CD8-positive, alpha-beta memory T cell (primary cell): ENCODE results near the gene SDHB. TPM values are rescaled to one million over a fixed set of nuclear protein-coding genes. Genes with fewer than 3 reads are reported as not detected.

Experiments
- CTCF ChIA-PET: fragments of 350-600 bp; sonication (Branson Sonifier 250); formaldehyde crosslinking; loops from one replicate; lab custom pipeline; 2021; ENCODE audit warnings: antibody characterized with exemption; lab: Charles Lee
- POLR2A ChIA-PET: fragments of 350-600 bp; sonication (Branson Sonifier 250); formaldehyde crosslinking; loops from one replicate; lab custom pipeline; 2021; ENCODE audit warnings: antibody characterized with exemption; lab: Charles Lee
- DNase-seq, 5 donors: peaks; one replicate each; pipeline versions ENCODE4 v3.0.0 to v3.0.0-alpha.2; 2020 to 2022; ENCODE audit warnings: mixed read lengths in 1 of 5
- H3K27ac ChIP-seq: one replicate; pipeline ENCODE4 v1.7.0; 2013; ENCODE audit warnings: low read depth, mild to moderate bottlenecking, low read length, moderate library complexity
- H3K27me3 ChIP-seq: 2 replicates; pipeline ENCODE4 v1.7.0; 2013; ENCODE audit warnings: low read length, mild to moderate bottlenecking; ENCODE audit not compliant: insufficient read depth, poor library complexity, severe bottlenecking
- H3K36me3 ChIP-seq: 2 replicates; pipeline ENCODE4 v1.7.0; 2013; ENCODE audit warnings: mild to moderate bottlenecking, low read length, moderate library complexity; ENCODE audit not compliant: insufficient read depth
- H3K4me1 ChIP-seq: 2 replicates; pipeline ENCODE4 v1.7.0; 2013; ENCODE audit warnings: mild to moderate bottlenecking, low read length, moderate library complexity; ENCODE audit not compliant: insufficient read depth
- H3K4me3 ChIP-seq: 2 replicates; pipeline ENCODE4 v1.7.0; 2013; ENCODE audit warnings: mild to moderate bottlenecking, low read length
- H3K9me3 ChIP-seq: 2 replicates; pipeline ENCODE4 v1.7.0; 2013; ENCODE audit warnings: mild to moderate bottlenecking, low read length
- H3K27ac Mint-ChIP-seq, 8 donors: one replicate each; pipeline ENCODE4 v1.8.0; 2020 to 2021; ENCODE audit warnings: mixed read lengths in 8 of 8, mild to moderate bottlenecking in 6 of 8, inconsistent platforms in 3 of 8, moderate library complexity in 3 of 8
- H3K27me3 Mint-ChIP-seq, 2 donors: one replicate each; pipeline ENCODE4 v1.8.0; 2020 to 2021; ENCODE audit warnings: mixed read lengths in 2 of 2, mild to moderate bottlenecking in 1 of 2, moderate library complexity in 1 of 2
- H3K36me3 Mint-ChIP-seq, 3 donors: one replicate each; pipeline ENCODE4 v1.8.0; 2020 to 2021; ENCODE audit warnings: mixed read lengths in 3 of 3, inconsistent platforms in 1 of 3, mild to moderate bottlenecking in 1 of 3
- H3K4me1 Mint-ChIP-seq, 3 donors: one replicate each; pipeline ENCODE4 v1.8.0; 2020 to 2021; ENCODE audit warnings: mixed read lengths in 3 of 3, inconsistent platforms in 1 of 3, mild to moderate bottlenecking in 1 of 3
- H3K4me3 Mint-ChIP-seq, 7 donors: one replicate each; pipeline ENCODE4 v1.8.0; 2020 to 2021; ENCODE audit warnings: mixed read lengths in 7 of 7, mild to moderate bottlenecking in 6 of 7, moderate library complexity in 4 of 7, inconsistent platforms in 2 of 7
- H3K9me3 Mint-ChIP-seq, 5 donors: one replicate each; pipeline ENCODE4 v1.8.0; 2020 to 2022; ENCODE audit warnings: mixed read lengths in 5 of 5, mild to moderate bottlenecking in 3 of 5, moderate library complexity in 2 of 5, inconsistent platforms in 1 of 5
- polyA plus RNA-seq: library from polyadenylated mRNA; unstranded; fragments of 300-500 nt; fragmentation: Illumina TruSeq; gene quantifications from one replicate; pipeline ENCODE4 v1.2.3, GENCODE V29; 2021
- total RNA-seq, 2 experiments: library from RNA; stranded (reverse); gene quantifications; one replicate each; pipeline ENCODE4 v1.2.3, GENCODE V29; 2021

The SDHB gene
- total and polyA plus RNA-seq, 3 experiments from 2014 or later, result 147 to 156 (median 150) TPM

DNA sequence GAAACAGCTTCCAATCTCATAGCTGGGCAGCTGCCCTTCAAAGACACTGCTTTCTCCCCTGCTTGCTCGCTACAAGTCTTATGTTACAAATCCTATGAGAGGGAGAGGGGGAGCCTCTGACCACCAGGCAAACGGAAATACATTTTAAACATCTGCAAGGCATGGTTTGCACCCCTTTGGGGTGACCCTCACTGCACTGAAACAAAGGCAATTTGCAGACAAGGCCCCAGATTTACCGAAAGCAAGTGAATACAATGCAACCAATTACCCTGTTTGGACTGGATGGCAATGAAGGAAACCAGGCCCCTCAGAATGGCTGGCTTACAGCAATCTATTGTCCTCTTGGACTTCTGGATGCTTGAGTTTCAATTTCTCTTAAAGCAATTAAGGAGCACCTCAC lies 30.3 kb downstream of the SDHB start:
- H3K4me1 Mint-ChIP-seq, result no peaks in the 10 kb centered on the region
- no peak overlapping the region for H3K4me3 Mint-ChIP-seq
- H3K9me3 Mint-ChIP-seq, result no peaks in the 10 kb centered on the region
- CTCF ChIA-PET, result no interaction called here
- no peak overlapping the region for H3K27ac ChIP-seq
- no peaks in the 10 kb centered on the region for H3K4me1 ChIP-seq
- no peaks in the 10 kb centered on the region for H3K9me3 ChIP-seq
- H3K4me3 ChIP-seq, result no peak overlapping the region
- POLR2A ChIA-PET, result no interaction called here
- no peak for DNase-seq
- H3K27ac Mint-ChIP-seq, result peak overlapping the region in 2 of 8 donors; percentile 29 to 39
- no peaks in the 10 kb centered on the region for H3K27me3 ChIP-seq
- no peaks in the 10 kb centered on the region for H3K27me3 Mint-ChIP-seq
- peaks cover 80% of the 10 kb centered on the region for H3K36me3 ChIP-seq
- H3K36me3 Mint-ChIP-seq, result peaks cover 0 to 92% (median 36%) of the 10 kb centered on the region in 3 donors

DNA sequence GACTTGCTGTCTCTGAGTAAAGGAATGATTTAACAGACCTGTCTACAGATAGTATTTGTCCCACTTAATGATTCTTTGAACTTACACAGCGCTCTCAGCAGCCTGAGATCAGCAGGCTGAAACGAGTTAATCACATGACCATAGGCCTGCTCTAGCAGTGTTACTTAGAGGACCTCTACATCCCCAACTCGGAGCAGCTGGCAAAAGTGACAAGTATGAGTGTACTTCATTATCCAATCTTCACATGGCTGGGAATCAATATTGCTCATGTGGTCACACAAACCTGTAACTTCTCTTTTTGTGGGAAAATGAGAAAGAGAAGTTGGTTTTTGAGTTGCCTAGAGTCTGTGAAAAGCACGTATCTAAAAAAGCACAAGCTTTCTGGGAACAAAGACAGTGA lies 30.7 kb downstream of the SDHB start:
- CTCF ChIA-PET, result no interaction called here
- H3K4me1 ChIP-seq, result no peaks in the 10 kb centered on the region
- peaks cover 75% of the 10 kb centered on the region for H3K36me3 ChIP-seq
- DNase-seq, result no peak
- no peak overlapping the region for H3K4me3 ChIP-seq
- peaks cover 0 to 91% (median 36%) of the 10 kb centered on the region in 3 donors for H3K36me3 Mint-ChIP-seq
- peak overlapping the region in 3 of 8 donors; percentile 29 to 39 (median 37) for H3K27ac Mint-ChIP-seq
- no peaks in the 10 kb centered on the region for H3K4me1 Mint-ChIP-seq
- H3K4me3 Mint-ChIP-seq, result no peak overlapping the region
- H3K27me3 Mint-ChIP-seq, result no peaks in the 10 kb centered on the region
- POLR2A ChIA-PET, result no interaction called here
- H3K9me3 Mint-ChIP-seq, result no peaks in the 10 kb centered on the region
- H3K9me3 ChIP-seq, result no peaks in the 10 kb centered on the region
- no peak overlapping the region for H3K27ac ChIP-seq
- H3K27me3 ChIP-seq, result no peaks in the 10 kb centered on the region

DNA sequence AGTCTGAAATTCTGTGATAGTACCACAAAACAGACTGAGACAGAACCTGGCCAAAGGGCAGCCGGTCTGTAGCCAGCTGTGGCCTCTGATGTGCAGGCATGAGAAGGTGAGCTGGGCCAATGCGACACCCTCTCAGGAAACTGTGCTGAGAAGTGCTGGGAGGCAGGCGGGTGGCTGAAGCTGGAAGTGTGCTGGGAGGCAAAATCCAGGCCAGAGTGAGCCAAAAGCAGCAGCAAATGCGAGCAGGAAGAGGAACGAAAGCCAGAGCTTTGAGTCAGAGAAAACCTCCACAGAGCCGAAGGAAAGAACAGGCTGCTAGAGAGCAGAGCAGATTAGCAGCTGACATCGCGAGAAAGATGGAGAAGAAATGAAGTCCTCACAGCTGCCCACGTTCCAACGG lies 31.9 kb downstream of the SDHB start:
- Histone ChIP-seq H3K36me3 (peaks cover 64% of the 10 kb centered on the region), H3K4me3 (no peak overlapping the region), H3K27me3 (no peaks in the 10 kb centered on the region), H3K4me1 (no peaks in the 10 kb centered on the region), H3K9me3 (no peaks in the 10 kb centered on the region), H3K27ac (no peak overlapping the region)
- DNase-seq, result no peak
- H3K27me3 Mint-ChIP-seq, result no peaks in the 10 kb centered on the region
- H3K9me3 Mint-ChIP-seq, result no peaks in the 10 kb centered on the region
- H3K27ac Mint-ChIP-seq, result peak overlapping the region in 2 of 8 donors; percentile 29 to 42
- H3K4me3 Mint-ChIP-seq, result no peak overlapping the region
- H3K36me3 Mint-ChIP-seq, result peaks cover 0 to 84% (median 30%) of the 10 kb centered on the region in 3 donors
- POLR2A ChIA-PET, result no interaction called here
- CTCF ChIA-PET, result no interaction called here
- no peaks in the 10 kb centered on the region for H3K4me1 Mint-ChIP-seq

DNA sequence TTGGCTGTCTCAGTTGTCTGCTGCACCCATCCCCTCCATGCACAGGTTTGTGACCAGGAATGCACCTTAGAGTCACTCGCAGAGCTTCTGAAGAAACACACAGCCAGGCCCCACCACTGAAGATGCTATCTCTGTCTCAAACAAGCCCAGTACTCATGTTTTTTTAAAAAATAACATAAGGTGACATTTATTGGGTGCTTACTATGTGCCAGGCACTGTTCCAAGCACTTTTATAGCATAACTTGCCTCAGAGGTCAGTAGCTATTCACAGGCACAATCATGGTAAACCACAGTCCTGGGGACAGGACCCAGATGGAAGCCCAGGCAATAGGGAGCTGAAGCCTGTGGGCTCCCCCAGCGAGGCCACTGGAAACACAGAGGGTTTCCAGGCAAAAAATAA lies 33.3 kb downstream of the SDHB start:
- peaks cover 0 to 76% (median 30%) of the 10 kb centered on the region in 3 donors for H3K36me3 Mint-ChIP-seq
- DNase-seq, result no peak
- no peak overlapping the region for H3K4me3 Mint-ChIP-seq
- Histone ChIP-seq H3K9me3 (no peaks in the 10 kb centered on the region), H3K4me3 (no peak overlapping the region), H3K27ac (no peak overlapping the region), H3K4me1 (no peaks in the 10 kb centered on the region), H3K36me3 (peaks cover 57% of the 10 kb centered on the region), H3K27me3 (no peaks in the 10 kb centered on the region)
- ChIA-PET POLR2A (no interaction called here), CTCF (interaction anchor here (1.0 kb wide), 1 partner anchor 60 kb away, joined by 4 read pairs; no protein-coding TSS in a partner anchor)
- H3K4me1 Mint-ChIP-seq, result no peaks in the 10 kb centered on the region
- H3K27ac Mint-ChIP-seq, result peak overlapping the region in 1 of 8 donors; percentile 46
- H3K9me3 Mint-ChIP-seq, result no peaks in the 10 kb centered on the region
- no peaks in the 10 kb centered on the region for H3K27me3 Mint-ChIP-seq

DNA sequence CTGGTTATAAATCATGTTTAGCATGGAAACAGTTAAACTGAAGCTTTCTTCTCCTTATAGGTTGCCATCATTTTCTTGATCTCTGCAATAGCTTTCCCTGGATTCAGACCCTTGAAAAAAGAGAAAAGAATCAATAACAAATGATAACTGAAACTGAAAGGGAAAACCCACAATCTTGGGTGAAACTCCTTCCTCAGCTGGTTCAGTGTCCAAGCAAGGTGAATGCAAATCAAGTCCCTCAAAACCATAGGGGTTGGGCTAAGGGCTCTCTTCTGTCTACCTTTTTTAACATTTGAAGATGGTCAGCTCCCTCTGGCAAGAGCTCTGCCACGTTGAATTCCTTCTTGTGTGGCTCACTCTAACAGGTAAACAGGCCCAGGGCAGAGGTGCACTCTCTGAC lies 35.0 kb downstream of the SDHB start:
- Mint-ChIP-seq H3K27ac (peak overlapping the region in 6 of 8 donors; percentile 19 to 87 (median 67)), H3K9me3 (no peaks in the 10 kb centered on the region), H3K27me3 (no peaks in the 10 kb centered on the region), H3K4me3 (no peak overlapping the region), H3K4me1 (no peaks in the 10 kb centered on the region), H3K36me3 (peaks cover 0 to 64% (median 22%) of the 10 kb centered on the region in 3 donors)
- no peaks in the 10 kb centered on the region for H3K9me3 ChIP-seq
- H3K4me3 ChIP-seq, result no peak overlapping the region
- H3K27ac ChIP-seq, result no peak overlapping the region
- ChIA-PET POLR2A (no interaction called here), CTCF (interaction anchor here (1.2 to 1.5 kb wide), 2 partner anchors 15 to 67 kb away, joined by 3 read pairs; no protein-coding TSS in a partner anchor)
- H3K36me3 ChIP-seq, result peaks cover 47% of the 10 kb centered on the region
- DNase-seq, result no peak
- no peaks in the 10 kb centered on the region for H3K27me3 ChIP-seq
- H3K4me1 ChIP-seq, result no peaks in the 10 kb centered on the region

DNA sequence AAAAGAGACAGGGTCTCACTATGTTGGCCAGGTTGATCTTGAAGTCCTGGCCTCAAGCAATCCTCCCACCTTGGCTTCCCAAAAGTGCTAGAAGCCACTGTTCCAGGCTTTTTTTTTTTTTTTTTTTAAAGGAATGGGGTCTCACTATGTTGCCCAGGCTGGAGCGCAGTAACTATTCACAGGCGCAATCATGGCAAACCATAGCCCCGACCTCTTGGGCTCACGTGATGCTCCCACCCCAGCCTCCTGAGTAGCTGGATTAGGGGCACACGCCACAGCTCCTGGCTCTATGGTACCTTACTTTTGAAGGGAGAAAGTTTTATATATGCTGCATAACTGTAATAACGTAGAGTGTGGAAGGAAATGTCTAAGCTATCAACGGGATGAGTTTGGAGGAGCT lies 36.4 kb downstream of the SDHB start:
- no peak overlapping the region for H3K4me3 Mint-ChIP-seq
- ChIA-PET POLR2A (interaction anchor here (0.7 kb wide), 1 partner anchor 80 kb away, joined by 15 read pairs; no protein-coding TSS in a partner anchor), CTCF (no interaction called here)
- H3K27ac Mint-ChIP-seq, result no peak overlapping the region
- peaks cover 0 to 49% (median 13%) of the 10 kb centered on the region in 3 donors for H3K36me3 Mint-ChIP-seq
- Histone ChIP-seq H3K36me3 (peaks cover 35% of the 10 kb centered on the region), H3K27ac (no peak overlapping the region), H3K4me3 (no peak overlapping the region), H3K9me3 (no peaks in the 10 kb centered on the region), H3K4me1 (no peaks in the 10 kb centered on the region), H3K27me3 (no peaks in the 10 kb centered on the region)
- H3K9me3 Mint-ChIP-seq, result no peaks in the 10 kb centered on the region
- H3K4me1 Mint-ChIP-seq, result no peaks in the 10 kb centered on the region
- H3K27me3 Mint-ChIP-seq, result no peaks in the 10 kb centered on the region
- DNase-seq, result no peak

DNA sequence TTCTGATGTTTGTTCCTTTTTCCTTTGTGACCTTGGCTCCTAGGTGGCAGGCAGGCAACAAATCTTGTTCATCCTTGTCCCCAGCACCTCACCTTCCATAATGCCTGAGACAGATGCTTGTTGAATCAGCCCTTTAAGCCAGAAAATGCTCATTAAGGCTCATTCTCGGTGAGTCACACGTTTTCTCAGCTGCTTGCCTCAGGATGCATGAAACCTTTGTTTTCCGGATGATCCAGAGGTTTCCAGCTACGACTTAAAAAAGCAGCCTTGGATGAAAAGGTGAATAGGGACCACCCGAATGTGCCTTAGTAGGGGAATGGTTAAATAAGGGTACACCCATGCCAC lies 37.5 kb downstream of the SDHB start:
- POLR2A ChIA-PET, result no interaction called here
- Histone ChIP-seq H3K4me3 (no peak overlapping the region), H3K36me3 (peaks cover 26% of the 10 kb centered on the region), H3K9me3 (no peaks in the 10 kb centered on the region), H3K27me3 (no peaks in the 10 kb centered on the region), H3K4me1 (peaks cover 5% of the 10 kb centered on the region), H3K27ac (no peak overlapping the region)
- H3K27me3 Mint-ChIP-seq, result no peaks in the 10 kb centered on the region
- no peak for DNase-seq
- H3K27ac Mint-ChIP-seq, result peak overlapping the region in 2 of 8 donors; percentile 17 to 72
- peaks cover 3 to 5% (median 5%) of the 10 kb centered on the region in 3 donors for H3K4me1 Mint-ChIP-seq
- CTCF ChIA-PET, result interaction anchor here (0.6 kb wide), 1 partner anchor 455 kb away, joined by 3 read pairs; no protein-coding TSS in a partner anchor
- H3K9me3 Mint-ChIP-seq, result no peaks in the 10 kb centered on the region
- no peak overlapping the region for H3K4me3 Mint-ChIP-seq
- peaks cover 0 to 39% (median 13%) of the 10 kb centered on the region in 3 donors for H3K36me3 Mint-ChIP-seq

DNA sequence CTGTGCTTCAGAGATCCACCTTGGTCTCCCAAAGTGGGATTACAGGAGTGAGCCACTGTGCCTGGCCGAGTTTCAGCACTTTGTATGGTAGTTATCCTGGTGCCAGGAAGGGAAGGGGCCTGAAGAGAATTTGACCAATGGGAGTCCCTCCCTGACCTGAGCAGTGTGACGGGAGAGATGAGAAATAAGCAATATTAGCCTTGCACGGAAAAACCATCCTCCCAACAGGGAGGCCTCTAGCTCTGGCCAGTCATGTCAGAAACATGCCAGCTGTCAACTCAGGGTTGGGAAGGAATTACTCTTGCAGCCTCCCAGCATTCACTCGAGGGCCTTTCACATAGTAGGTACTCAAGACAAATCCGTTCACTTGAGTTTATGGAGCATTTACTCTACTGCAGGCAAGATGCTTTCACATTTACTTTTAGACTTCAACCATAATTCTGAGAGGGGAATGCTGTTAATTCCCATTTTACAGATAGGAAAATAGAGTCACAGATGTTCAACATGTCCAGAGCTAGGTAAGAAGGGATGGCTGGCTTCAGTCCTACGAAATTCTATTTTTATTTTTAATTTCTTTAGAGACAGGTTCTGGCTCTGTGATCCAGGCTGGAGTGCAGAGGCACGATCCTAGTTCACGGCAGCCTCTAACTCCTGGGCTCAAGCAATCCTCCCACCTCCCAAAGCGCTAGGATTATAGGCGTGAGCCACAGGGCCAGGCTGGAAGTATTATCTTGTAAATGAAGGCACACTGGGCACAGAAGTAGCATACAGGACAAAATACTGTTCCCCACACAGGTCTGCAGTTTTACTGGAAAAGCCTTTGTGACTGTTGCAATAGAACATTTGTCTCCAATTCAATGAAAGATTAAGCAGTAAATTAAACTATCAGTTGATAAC lies 38.9 kb downstream of the SDHB start:
- Histone ChIP-seq H3K9me3 (no peaks in the 10 kb centered on the region), H3K27me3 (no peaks in the 10 kb centered on the region), H3K27ac (no peak overlapping the region), H3K4me1 (peaks cover 17% of the 10 kb centered on the region), H3K36me3 (peaks cover 12% of the 10 kb centered on the region), H3K4me3 (no peak overlapping the region)
- peak overlapping the region in 1 of 7 donors; percentile 32 for H3K4me3 Mint-ChIP-seq
- peaks cover 0 to 27% (median 8%) of the 10 kb centered on the region in 3 donors for H3K36me3 Mint-ChIP-seq
- CTCF ChIA-PET, result no interaction called here
- no peaks in the 10 kb centered on the region for H3K9me3 Mint-ChIP-seq
- no peaks in the 10 kb centered on the region for H3K27me3 Mint-ChIP-seq
- POLR2A ChIA-PET, result no interaction called here
- H3K27ac Mint-ChIP-seq, result no peak overlapping the region
- H3K4me1 Mint-ChIP-seq, result peaks cover 14 to 18% (median 15%) of the 10 kb centered on the region in 3 donors
- no peak for DNase-seq
